Activated T-helper 9 cell treated with anti-CD3 and anti-CD28 coated beads, Interleukin-2, amount 50 U/mL, for 16 hours (primary cell): ENCODE results near the gene TMEM150A.
"Not testable (repeated sequence)": the region's sequence is repeated elsewhere in the genome, so short reads cannot be mapped to it uniquely, and the experiment has no call there.

Experiments used
- DNase-seq: peaks from one replicate; pipeline ENCODE4 v3.0.0-alpha.2; 2020; ENCODE audit warnings: low read depth

TMEM150A gene

GRCh38 chr2:85593023-85593422 lies 9.5 kb downstream of the TMEM150A start:
- no peak for DNase-seq

GRCh38 chr2:85592299-85592698 lies 10.2 kb downstream of the TMEM150A start:
- not testable (repeated sequence) for DNase-seq

- no peak for DNase-seq
Measured at GRCh38 chr2:85591563-85591962, 10.9 kb downstream of the TMEM150A start.

GRCh38 chr2:85590950-85591349 lies 11.5 kb downstream of the TMEM150A start:
- no peak for DNase-seq

- DNase-seq, result no peak
Measured at GRCh38 chr2:85589982-85590791, 12.3 kb downstream of the TMEM150A start.

- no peak for DNase-seq
Measured at GRCh38 chr2:85589181-85589580, 13.3 kb downstream of the TMEM150A start.

GRCh38 chr2:85588645-85589044 lies 13.9 kb downstream of the TMEM150A start:
- no peak for DNase-seq

GRCh38 chr2:85588236-85588635 lies 14.3 kb downstream of the TMEM150A start:
- DNase-seq, result no peak

- no peak for DNase-seq
Measured at GRCh38 chr2:85585781-85586105, 16.8 kb downstream of the TMEM150A start.

- no peak for DNase-seq
Measured at GRCh38 chr2:85584857-85585780, 17.4 kb downstream of the TMEM150A start.

GRCh38 chr2:85584354-85584856 lies 18.1 kb downstream of the TMEM150A start, which contains the start of gene VAMP5:
TSS of gene VAMP5 (plus strand) at chr2:85584431. CDS start at chr2:85584491, 60 bp downstream.
- DNase-seq, result no peak

GRCh38 chr2:85583667-85584353 lies 18.7 kb downstream of the TMEM150A start:
- no peak for DNase-seq

GRCh38 chr2:85582492-85582891 lies 20.0 kb downstream of the TMEM150A start:
- no peak for DNase-seq

GRCh38 chr2:85580206-85580605 lies 22.3 kb downstream of the TMEM150A start:
- no peak for DNase-seq

GRCh38 chr2:85579266-85579935 lies 23.1 kb downstream of the TMEM150A start:
- DNase-seq, result no peak

- DNase-seq, result no peak
Measured at GRCh38 chr2:85578243-85579180, 24.0 kb downstream of the TMEM150A start.

- peak; percentile 51 for DNase-seq
Measured at GRCh38 chr2:85577386-85578242, 24.9 kb downstream of the TMEM150A start, which contains the start of gene VAMP8. TSS of gene VAMP8 (plus strand) at chr2:85577586. CDS start at chr2:85577647, 61 bp downstream.

- DNase-seq, result no peak
Measured at GRCh38 chr2:85577063-85577385, 25.5 kb downstream of the TMEM150A start.

- DNase-seq, result no peak
Measured at GRCh38 chr2:85575739-85576138, 26.8 kb downstream of the TMEM150A start.

GRCh38 chr2:85566265-85566664 lies 36.2 kb downstream of the TMEM150A start:
- DNase-seq, result no peak
